ENCODE data around the gene NTM. TPM values are rescaled to one million over a fixed set of nuclear protein-coding genes. Genes with fewer than 3 reads are reported as not detected.

NTM gene
- total RNA-seq, 1 experiment from 2014 or later = not detected

DNA sequence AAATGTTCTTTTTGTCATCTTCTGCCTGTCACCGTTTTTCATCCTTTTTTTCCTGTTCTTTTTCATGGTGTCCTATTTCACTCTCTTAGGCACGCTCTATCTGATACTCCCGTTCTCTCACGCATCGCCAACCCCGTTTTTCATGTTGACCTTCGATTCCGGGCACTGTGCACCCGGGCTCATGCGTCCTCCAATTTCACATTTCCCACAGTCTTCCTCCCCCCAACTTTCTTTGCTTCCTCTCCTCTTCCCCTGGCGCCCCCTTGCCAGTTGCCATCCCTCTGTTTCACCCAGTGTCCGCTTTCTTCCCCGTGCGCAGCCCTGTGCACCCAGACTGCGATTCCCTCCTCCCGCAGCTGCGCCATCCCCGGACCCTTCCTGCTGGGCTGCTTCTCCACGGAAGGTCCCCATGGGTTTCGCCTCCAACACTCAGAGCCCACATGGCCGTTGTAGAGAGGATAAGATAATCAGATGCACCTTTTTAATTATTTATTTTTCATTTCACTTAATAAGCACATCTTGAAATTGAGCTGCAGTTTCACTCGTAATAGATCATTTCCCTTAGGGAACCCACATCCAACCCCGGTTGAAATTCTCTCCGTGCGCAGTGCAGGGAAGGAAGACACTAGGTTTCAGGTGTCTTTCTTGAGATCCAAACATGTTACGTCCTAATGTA lies 791.1 kb downstream of the NTM start:
- Histone ChIP-seq H2AFZ (ENCODE audit: low read depth, low read length, poor library complexity, severe bottlenecking) (no peak overlapping the region), H3K4me1 (ENCODE audit: control insufficient read depth in 1 of 2, insufficient read depth in 2 of 2, low read length in 2 of 2) (no peaks in the 10 kb centered on the region), H3K79me2 (ENCODE audit: insufficient read depth, low read length) (no peaks in the 10 kb centered on the region), H3K4me3 (replicated peaks in 1 of 2; ENCODE audit: low read depth in 1 of 2, low read length in 2 of 2) (no peak overlapping the region), H3K9me2 (ENCODE audit: insufficient read depth) (no peaks in the 10 kb centered on the region), H3K27ac (ENCODE audit: low read depth, low read length) (no peak overlapping the region), H3K9ac (ENCODE audit: low read length) (no peak overlapping the region), H3K4me2 (ENCODE audit: low read length) (no peak overlapping the region), H3K27me3 (ENCODE audit: insufficient read depth, low read length) (no peaks in the 10 kb centered on the region), H3K9me3 (ENCODE audit: control insufficient read depth in 1 of 2, insufficient read depth in 1 of 2, low read depth in 1 of 2, low read length in 2 of 2) (peaks cover 3 to 24% of the 10 kb centered on the region in 2 experiments; a peak in 2 of 4 replicates), H3K36me3 (ENCODE audit: control insufficient read depth in 1 of 2, insufficient read depth in 2 of 2, low read length in 2 of 2) (no peaks in the 10 kb centered on the region), H4K20me1 (ENCODE audit: insufficient read depth) (no peaks in the 10 kb centered on the region)
- POLR2A ChIA-PET = no interaction called here
- TF ChIP-seq SP1 (IDR thresholded peaks at IDR 0.05; ENCODE audit: low read depth) (no peak), RAD21 (IDR thresholded peaks at IDR 0.05; ENCODE audit: low read depth) (no peak), YY1 (IDR thresholded peaks at IDR 0.05; ENCODE audit: extremely low read depth, insufficient replicate concordance, low read depth, low read length) (no peak), POLR2A (IDR thresholded peaks at IDR 0.05; ENCODE audit: borderline replicate concordance, extremely low read depth, insufficient read depth, insufficient read length) (no peak), EZH2 (IDR thresholded peaks at IDR 0.05) (no peak), TCF7L2 (IDR thresholded peaks at IDR 0.05; ENCODE audit: borderline replicate concordance, extremely low read depth, insufficient read depth, insufficient read length) (no peak), SRF (IDR thresholded peaks at IDR 0.05; ENCODE audit: low read depth) (no peak), CEBPB (IDR thresholded peaks at IDR 0.05; ENCODE audit: low read depth) (no peak), ELF1 (IDR thresholded peaks at IDR 0.05; ENCODE audit: borderline replicate concordance, low read depth) (no peak), POLR2AphosphoS5 (IDR thresholded peaks at IDR 0.05; ENCODE audit: low read depth, low read length) (no peak), FOSL1 (IDR thresholded peaks at IDR 0.05; ENCODE audit: low read depth) (no peak)
- TF ChIP-seq, protein P1, sequence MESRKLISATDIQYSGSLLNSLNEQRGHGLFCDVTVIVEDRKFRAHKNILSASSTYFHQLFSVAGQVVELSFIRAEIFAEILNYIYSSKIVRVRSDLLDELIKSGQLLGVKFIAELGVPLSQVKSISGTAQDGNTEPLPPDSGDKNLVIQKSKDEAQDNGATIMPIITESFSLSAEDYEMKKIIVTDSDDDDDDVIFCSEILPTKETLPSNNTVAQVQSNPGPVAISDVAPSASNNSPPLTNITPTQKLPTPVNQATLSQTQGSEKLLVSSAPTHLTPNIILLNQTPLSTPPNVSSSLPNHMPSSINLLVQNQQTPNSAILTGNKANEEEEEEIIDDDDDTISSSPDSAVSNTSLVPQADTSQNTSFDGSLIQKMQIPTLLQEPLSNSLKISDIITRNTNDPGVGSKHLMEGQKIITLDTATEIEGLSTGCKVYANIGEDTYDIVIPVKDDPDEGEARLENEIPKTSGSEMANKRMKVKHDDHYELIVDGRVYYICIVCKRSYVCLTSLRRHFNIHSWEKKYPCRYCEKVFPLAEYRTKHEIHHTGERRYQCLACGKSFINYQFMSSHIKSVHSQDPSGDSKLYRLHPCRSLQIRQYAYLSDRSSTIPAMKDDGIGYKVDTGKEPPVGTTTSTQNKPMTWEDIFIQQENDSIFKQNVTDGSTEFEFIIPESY (IDR thresholded peaks at IDR 0.05; ENCODE audit: extremely low read depth, insufficient replicate concordance, low read length) = no peak
- TF ChIP-seq, protein P2, sequence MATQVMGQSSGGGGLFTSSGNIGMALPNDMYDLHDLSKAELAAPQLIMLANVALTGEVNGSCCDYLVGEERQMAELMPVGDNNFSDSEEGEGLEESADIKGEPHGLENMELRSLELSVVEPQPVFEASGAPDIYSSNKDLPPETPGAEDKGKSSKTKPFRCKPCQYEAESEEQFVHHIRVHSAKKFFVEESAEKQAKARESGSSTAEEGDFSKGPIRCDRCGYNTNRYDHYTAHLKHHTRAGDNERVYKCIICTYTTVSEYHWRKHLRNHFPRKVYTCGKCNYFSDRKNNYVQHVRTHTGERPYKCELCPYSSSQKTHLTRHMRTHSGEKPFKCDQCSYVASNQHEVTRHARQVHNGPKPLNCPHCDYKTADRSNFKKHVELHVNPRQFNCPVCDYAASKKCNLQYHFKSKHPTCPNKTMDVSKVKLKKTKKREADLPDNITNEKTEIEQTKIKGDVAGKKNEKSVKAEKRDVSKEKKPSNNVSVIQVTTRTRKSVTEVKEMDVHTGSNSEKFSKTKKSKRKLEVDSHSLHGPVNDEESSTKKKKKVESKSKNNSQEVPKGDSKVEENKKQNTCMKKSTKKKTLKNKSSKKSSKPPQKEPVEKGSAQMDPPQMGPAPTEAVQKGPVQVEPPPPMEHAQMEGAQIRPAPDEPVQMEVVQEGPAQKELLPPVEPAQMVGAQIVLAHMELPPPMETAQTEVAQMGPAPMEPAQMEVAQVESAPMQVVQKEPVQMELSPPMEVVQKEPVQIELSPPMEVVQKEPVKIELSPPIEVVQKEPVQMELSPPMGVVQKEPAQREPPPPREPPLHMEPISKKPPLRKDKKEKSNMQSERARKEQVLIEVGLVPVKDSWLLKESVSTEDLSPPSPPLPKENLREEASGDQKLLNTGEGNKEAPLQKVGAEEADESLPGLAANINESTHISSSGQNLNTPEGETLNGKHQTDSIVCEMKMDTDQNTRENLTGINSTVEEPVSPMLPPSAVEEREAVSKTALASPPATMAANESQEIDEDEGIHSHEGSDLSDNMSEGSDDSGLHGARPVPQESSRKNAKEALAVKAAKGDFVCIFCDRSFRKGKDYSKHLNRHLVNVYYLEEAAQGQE (IDR thresholded peaks at IDR 0.05; ENCODE audit: low read depth) = no peak
- TF ChIP-seq, protein P3, sequence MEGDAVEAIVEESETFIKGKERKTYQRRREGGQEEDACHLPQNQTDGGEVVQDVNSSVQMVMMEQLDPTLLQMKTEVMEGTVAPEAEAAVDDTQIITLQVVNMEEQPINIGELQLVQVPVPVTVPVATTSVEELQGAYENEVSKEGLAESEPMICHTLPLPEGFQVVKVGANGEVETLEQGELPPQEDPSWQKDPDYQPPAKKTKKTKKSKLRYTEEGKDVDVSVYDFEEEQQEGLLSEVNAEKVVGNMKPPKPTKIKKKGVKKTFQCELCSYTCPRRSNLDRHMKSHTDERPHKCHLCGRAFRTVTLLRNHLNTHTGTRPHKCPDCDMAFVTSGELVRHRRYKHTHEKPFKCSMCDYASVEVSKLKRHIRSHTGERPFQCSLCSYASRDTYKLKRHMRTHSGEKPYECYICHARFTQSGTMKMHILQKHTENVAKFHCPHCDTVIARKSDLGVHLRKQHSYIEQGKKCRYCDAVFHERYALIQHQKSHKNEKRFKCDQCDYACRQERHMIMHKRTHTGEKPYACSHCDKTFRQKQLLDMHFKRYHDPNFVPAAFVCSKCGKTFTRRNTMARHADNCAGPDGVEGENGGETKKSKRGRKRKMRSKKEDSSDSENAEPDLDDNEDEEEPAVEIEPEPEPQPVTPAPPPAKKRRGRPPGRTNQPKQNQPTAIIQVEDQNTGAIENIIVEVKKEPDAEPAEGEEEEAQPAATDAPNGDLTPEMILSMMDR (IDR thresholded peaks at IDR 0.05 in 2 of 3, conservative IDR thresholded peaks at IDR 0.05 in 1 of 3; ENCODE audit: borderline replicate concordance in 1 of 3, insufficient read depth in 1 of 3, low read depth in 2 of 3, low read length in 2 of 3) = no peak
- no peak for DNase-seq (ENCODE audit: low read depth, low spot score)
- CTCF ChIA-PET = no interaction called here
- no peak for ATAC-seq
- intact Hi-C loops (cut with micrococcal nuclease) = no loop called here
- RAD21 ChIA-PET (ENCODE audit: low non-redundant PET in 1 of 2, low total read pairs in 2 of 2, uncharacterized antibody in 2 of 2, unreplicated experiment in 2 of 2) = no interaction called here
- no TSS peak for BruUV-seq (replicated peaks)

Data from HCT116 (cell line).